GM23338 (cell line): ENCODE results near the gene MYOZ3.

ENCODE experiments used
- CREB1 ChIP-seq: fragments of 250-450 bp; sonication (Bioruptor Pico); IDR thresholded peaks from 2 replicates; pipeline ENCODE4 v1.5.0; 2020; ENCODE audit warnings: low read depth, mild to moderate bottlenecking, moderate library complexity
- CTCF ChIP-seq, 2 experiments: fragments of 200-600 bp in 1 of 2; sonication (generic) in 1 of 2; conservative IDR thresholded peaks; 2 replicates each; pipeline versions ENCODE4 v1.5.1 to v1.6.1; 2016 to 2017; ENCODE audit warnings: antibody characterized with exemption in 2 of 2, low read depth in 2 of 2, mild to moderate bottlenecking in 2 of 2, moderate library complexity in 1 of 2
- ETS1 ChIP-seq: IDR thresholded peaks from 2 replicates; pipeline ENCODE4 v1.6.1; 2016; ENCODE audit warnings: antibody characterized with exemption
- EZH2 ChIP-seq: fragments of 200-600 bp; sonication (generic); IDR thresholded peaks from one replicate; pipeline ENCODE4 v1.8.0; 2017; ENCODE audit warnings: antibody characterized with exemption, mild to moderate bottlenecking, low read depth; ENCODE audit not compliant: unreplicated experiment
- EZH2phosphoT487 ChIP-seq: fragments of 200-600 bp; sonication (generic); IDR thresholded peaks from one replicate; pipeline ENCODE4 v1.8.1; 2018; ENCODE audit warnings: antibody characterized with exemption; ENCODE audit not compliant: unreplicated experiment
- JUNB ChIP-seq: IDR thresholded peaks from one replicate; pipeline ENCODE4 v1.6.1; 2016; ENCODE audit warnings: antibody characterized with exemption; ENCODE audit not compliant: unreplicated experiment
- NANOG ChIP-seq: IDR thresholded peaks from 2 replicates; pipeline ENCODE4 v1.6.1; 2016; ENCODE audit warnings: antibody characterized with exemption, borderline replicate concordance
- POLR2AphosphoS5 ChIP-seq: IDR thresholded peaks from 2 replicates; pipeline ENCODE4 v1.6.1; 2016; ENCODE audit warnings: antibody characterized with exemption, low read depth
- REST ChIP-seq: IDR thresholded peaks from one replicate; pipeline ENCODE4 v1.6.1; 2018; ENCODE audit warnings: antibody characterized with exemption; ENCODE audit not compliant: unreplicated experiment
- STAT1 ChIP-seq: IDR thresholded peaks from one replicate; pipeline ENCODE4 v1.6.1; 2016; ENCODE audit warnings: antibody characterized with exemption; ENCODE audit not compliant: unreplicated experiment
- ZNF114 ChIP-seq: fragments of 250-450 bp; sonication (Bioruptor Pico); IDR thresholded peaks from 2 replicates; pipeline ENCODE4 v1.5.0; 2020; ENCODE audit warnings: mild to moderate bottlenecking, moderate library complexity
- ZNF331 ChIP-seq: fragments of 250-450 bp; sonication (Bioruptor Pico); IDR thresholded peaks from 2 replicates; pipeline ENCODE4 v1.5.0; 2020; ENCODE audit warnings: low read depth, mild to moderate bottlenecking, moderate library complexity

GRCh38 chr5:150638488-150639376 is 22.3 kb upstream of the MYOZ3 start:
- TF ChIP-seq CTCF (conservative IDR thresholded peaks at IDR 0.05; ENCODE audit: low read depth in 2 of 2) (no peak), POLR2AphosphoS5 (no peak), ZNF331 (no peak), CREB1 (no peak), EZH2phosphoT487 (no peak), ETS1 (no peak), EZH2 (no peak), REST (no peak), NANOG (no peak), STAT1 (no peak), JUNB (no peak), ZNF114 (no peak)
